Hepatocyte (in vitro differentiated cells): ENCODE data around the gene AQR. TPM values are rescaled to one million over a fixed set of nuclear protein-coding genes. Genes with fewer than 3 reads are reported as not detected.

ENCODE experiments used
- DNase-seq: peaks from one replicate; pipeline ENCODE4 v3.0.0-alpha.2; 2016; ENCODE audit warnings: low spot score
- H2AFZ ChIP-seq: fragments of 200-600 bp; sonication (generic); 2 replicates; pipeline ENCODE4 v1.6.0; 2016; ENCODE audit warnings: antibody characterized with exemption, mild to moderate bottlenecking
- H3K27ac ChIP-seq: fragments of 200-600 bp; sonication (generic); 2 replicates; pipeline ENCODE4 v1.5.1; 2016; ENCODE audit warnings: mild to moderate bottlenecking
- H3K27me3 ChIP-seq: fragments of 200-600 bp; sonication (generic); 2 replicates; pipeline ENCODE4 v1.6.1; 2016
- H3K36me3 ChIP-seq: fragments of 200-600 bp; sonication (generic); replicated peaks from 2 replicates; pipeline ENCODE4 v1.5.1; 2016; ENCODE audit warnings: low read depth; ENCODE audit not compliant: insufficient read depth
- H3K4me1 ChIP-seq: fragments of 200-600 bp; sonication (generic); 2 replicates; pipeline ENCODE4 v1.5.1; 2016; ENCODE audit warnings: mild to moderate bottlenecking, moderate library complexity; ENCODE audit not compliant: insufficient read depth
- H3K4me2 ChIP-seq: fragments of 200-600 bp; sonication (generic); 2 replicates; pipeline ENCODE4 v1.6.0; 2016
- H3K4me3 ChIP-seq: fragments of 200-600 bp; sonication (generic); 2 replicates; pipeline ENCODE4 v1.5.1; 2016; ENCODE audit warnings: mild to moderate bottlenecking
- H3K79me2 ChIP-seq: fragments of 200-600 bp; sonication (generic); 2 replicates; pipeline ENCODE4 v1.6.0; 2017; ENCODE audit warnings: mild to moderate bottlenecking
- H3K9me2 ChIP-seq: fragments of 200-600 bp; sonication (generic); replicated peaks from 2 replicates; pipeline ENCODE4 v1.6.0; 2017; ENCODE audit warnings: mild to moderate bottlenecking; ENCODE audit not compliant: insufficient read depth
- H3K9me3 ChIP-seq: fragments of 200-600 bp; sonication (generic); 2 replicates; pipeline ENCODE4 v1.5.1; 2016; ENCODE audit warnings: low read depth, mild to moderate bottlenecking
- H4K20me1 ChIP-seq: fragments of 200-600 bp; sonication (generic); 2 replicates; pipeline ENCODE4 v1.6.0; 2016; ENCODE audit warnings: mild to moderate bottlenecking; ENCODE audit not compliant: insufficient read depth, poor library complexity, severe bottlenecking
- CTCF ChIP-seq: fragments of 200-600 bp; sonication (generic); IDR thresholded peaks from 2 replicates; pipeline ENCODE4 v1.5.1; 2016; ENCODE audit warnings: antibody characterized with exemption, mild to moderate bottlenecking; ENCODE audit not compliant: poor library complexity
- EZH2 ChIP-seq: fragments of 200-600 bp; sonication (generic); IDR thresholded peaks from 2 replicates; pipeline ENCODE4 v1.6.1; 2016; ENCODE audit warnings: antibody characterized with exemption, mild to moderate bottlenecking, borderline replicate concordance
- EZH2phosphoT487 ChIP-seq: fragments of 200-600 bp; sonication (generic); IDR thresholded peaks from one replicate; pipeline ENCODE4 v1.6.1; 2018; ENCODE audit warnings: antibody characterized with exemption, mild to moderate bottlenecking, low read depth, moderate library complexity; ENCODE audit not compliant: unreplicated experiment, severe bottlenecking
- WGBS: methylation state at CpG from one replicate; pipeline ENCODE4 v1.1.6; 2016; ENCODE audit warnings: low lambda C conversion rate; ENCODE audit errors: missing lambda C conversion rate; 5-methylcytosine and 5-hydroxymethylcytosine counted together
- polyA plus RNA-seq: library from polyadenylated mRNA; unstranded; fragments of >200 nt; fragmentation: Nextera tagmentation; extraction: Ambion mirVana; gene quantifications from 2 replicates; pipeline ENCODE4 v1.2.1, GENCODE V29; 2016
- total RNA-seq: library from RNA; depleted of rRNA; stranded (reverse); fragments of >200 nt; gene quantifications from 2 replicates; pipeline ENCODE4 v1.2.3, GENCODE V29; 2014

Gene AQR
- total and polyA plus RNA-seq, 2 experiments from 2014 or later: 15.3 to 39.8 TPM

- Histone ChIP-seq H3K27ac (no peak overlapping the region), H3K9me2 (no peaks in the 10 kb centered on the region), H3K27me3 (no peaks in the 10 kb centered on the region), H3K4me1 (peaks cover 5% of the 10 kb centered on the region), H3K36me3 (no peaks in the 10 kb centered on the region), H2AFZ (no peak overlapping the region), H3K4me3 (no peak overlapping the region), H3K9me3 (no peaks in the 10 kb centered on the region), H3K79me2 (no peaks in the 10 kb centered on the region), H4K20me1 (no peaks in the 10 kb centered on the region), H3K4me2 (no peak overlapping the region)
- no peak for DNase-seq
- 76% methylated on average over 3 of the region's 3 CpGs for WGBS
- no peak for TF ChIP-seq CTCF
- TF ChIP-seq EZH2: no peak
- TF ChIP-seq EZH2phosphoT487: no peak
These were observed 164.8 kb downstream of the AQR start for GRCh38 chr15:34804776-34805175.

GRCh38 chr15:34804113-34804512, 165.4 kb downstream of the AQR start:
- TF ChIP-seq EZH2phosphoT487: no peak
- TF ChIP-seq EZH2: no peak
- no peak for TF ChIP-seq CTCF
- H3K27me3 ChIP-seq: no peaks in the 10 kb centered on the region
- H3K36me3 ChIP-seq: no peaks in the 10 kb centered on the region
- no peaks in the 10 kb centered on the region for H3K79me2 ChIP-seq
- no peak overlapping the region for H2AFZ ChIP-seq
- no peak overlapping the region for H3K4me3 ChIP-seq
- WGBS: 86% methylated on average over 2 of the region's 2 CpGs
- no peaks in the 10 kb centered on the region for H4K20me1 ChIP-seq
- no peak overlapping the region for H3K27ac ChIP-seq
- no peak overlapping the region for H3K4me2 ChIP-seq
- H3K9me2 ChIP-seq: no peaks in the 10 kb centered on the region
- DNase-seq: no peak
- no peaks in the 10 kb centered on the region for H3K9me3 ChIP-seq
- H3K4me1 ChIP-seq: peaks cover 11% of the 10 kb centered on the region

- H4K20me1 ChIP-seq: no peaks in the 10 kb centered on the region
- no peaks in the 10 kb centered on the region for H3K9me2 ChIP-seq
- H3K27ac ChIP-seq: no peak overlapping the region
- H3K4me2 ChIP-seq: no peak overlapping the region
- peaks cover 15% of the 10 kb centered on the region for H3K4me1 ChIP-seq
- 84% methylated on average over 7 of the region's 7 CpGs for WGBS
- H3K79me2 ChIP-seq: no peaks in the 10 kb centered on the region
- no peaks in the 10 kb centered on the region for H3K36me3 ChIP-seq
- DNase-seq: no peak
- no peak overlapping the region for H2AFZ ChIP-seq
- no peak overlapping the region for H3K4me3 ChIP-seq
- TF ChIP-seq EZH2phosphoT487 (no peak), EZH2 (no peak), CTCF (no peak)
- H3K27me3 ChIP-seq: no peaks in the 10 kb centered on the region
- H3K9me3 ChIP-seq: no peaks in the 10 kb centered on the region
These were observed 166.5 kb downstream of the AQR start for GRCh38 chr15:34802803-34803750.
